ENCODE data around the gene WDFY1.

Gene WDFY1

GRCh38 chr2:223944703-223945531 lies at the start of gene WDFY1:
TSS of gene WDFY1 (minus strand) at chr2:223945335. CDS start at chr2:223945284, 51 bp downstream.
- DNase-seq, result peak; percentile 81

GRCh38 chr2:223994562-223995162 lies 49.5 kb upstream of the WDFY1 start:
- no peak for DNase-seq

GRCh38 chr2:223993634-223994232 lies 48.6 kb upstream of the WDFY1 start:
- peak; percentile 50 for DNase-seq

- no peak for DNase-seq
Measured at GRCh38 chr2:223991611-223992010, 46.5 kb upstream of the WDFY1 start.

- DNase-seq, result no peak
Measured at GRCh38 chr2:223989856-223990232, 44.7 kb upstream of the WDFY1 start.

GRCh38 chr2:223989206-223989855 lies 44.2 kb upstream of the WDFY1 start:
- no peak for DNase-seq

GRCh38 chr2:223981241-223981640 lies 36.1 kb upstream of the WDFY1 start:
- DNase-seq, result no peak

GRCh38 chr2:223980803-223981202 lies 35.7 kb upstream of the WDFY1 start:
- no peak for DNase-seq

- DNase-seq, result no peak
Measured at GRCh38 chr2:223980397-223980735, 35.2 kb upstream of the WDFY1 start.

GRCh38 chr2:223979730-223980396 lies 34.7 kb upstream of the WDFY1 start:
- no peak for DNase-seq

GRCh38 chr2:223978451-223978850 lies 33.3 kb upstream of the WDFY1 start:
- no peak for DNase-seq

- no peak for DNase-seq
Measured at GRCh38 chr2:223976635-223977226, 31.6 kb upstream of the WDFY1 start.

GRCh38 chr2:223973606-223974005 lies 28.5 kb upstream of the WDFY1 start:
- DNase-seq, result no peak

GRCh38 chr2:223972656-223973102 lies 27.5 kb upstream of the WDFY1 start:
- DNase-seq, result no peak

- no peak for DNase-seq
Measured at GRCh38 chr2:223971731-223972130, 26.6 kb upstream of the WDFY1 start.

- peak; percentile 6 for DNase-seq
Measured at GRCh38 chr2:223970343-223971128, 25.4 kb upstream of the WDFY1 start.

- no peak for DNase-seq
Measured at GRCh38 chr2:223969856-223970255, 24.7 kb upstream of the WDFY1 start.

GRCh38 chr2:223969315-223969714 lies 24.2 kb upstream of the WDFY1 start:
- DNase-seq, result no peak

GRCh38 chr2:223967981-223968380 lies 22.8 kb upstream of the WDFY1 start:
- no peak for DNase-seq

- no peak for DNase-seq
Measured at GRCh38 chr2:223959688-223960087, 14.6 kb upstream of the WDFY1 start.

GRCh38 chr2:223957092-223957851 lies 12.1 kb upstream of the WDFY1 start, which contains the start of gene MRPL44:
TSS of gene MRPL44 (plus strand) at chr2:223957463. CDS start at chr2:223957473, 10 bp downstream.
- DNase-seq, result peak; percentile 93
